HL-60 (cell line): ENCODE data around the gene AFG3L2.

Experiments used
- GABPA ChIP-seq: IDR thresholded peaks from 2 replicates; pipeline ENCODE4 v1.6.1; 2012; ENCODE audit warnings: low read depth
- POLR2AphosphoS5 ChIP-seq: IDR thresholded peaks from 2 replicates; pipeline ENCODE4 v1.6.1; 2012; ENCODE audit warnings: low read depth
- REST ChIP-seq: IDR thresholded peaks from 2 replicates; pipeline ENCODE4 v1.6.1; 2012; ENCODE audit warnings: low read depth; ENCODE audit not compliant: insufficient replicate concordance
- SPI1 ChIP-seq: IDR thresholded peaks from 2 replicates; pipeline ENCODE4 v1.6.1; 2012; ENCODE audit warnings: low read depth, mild to moderate bottlenecking, borderline replicate concordance
- TF ChIP-seq, protein P1 (sequence below): IDR thresholded peaks from one replicate; pipeline ENCODE4 v1.5.1; 2011; ENCODE audit warnings: low read length, control low read depth, inconsistent platforms; ENCODE audit not compliant: insufficient read depth

DNA sequence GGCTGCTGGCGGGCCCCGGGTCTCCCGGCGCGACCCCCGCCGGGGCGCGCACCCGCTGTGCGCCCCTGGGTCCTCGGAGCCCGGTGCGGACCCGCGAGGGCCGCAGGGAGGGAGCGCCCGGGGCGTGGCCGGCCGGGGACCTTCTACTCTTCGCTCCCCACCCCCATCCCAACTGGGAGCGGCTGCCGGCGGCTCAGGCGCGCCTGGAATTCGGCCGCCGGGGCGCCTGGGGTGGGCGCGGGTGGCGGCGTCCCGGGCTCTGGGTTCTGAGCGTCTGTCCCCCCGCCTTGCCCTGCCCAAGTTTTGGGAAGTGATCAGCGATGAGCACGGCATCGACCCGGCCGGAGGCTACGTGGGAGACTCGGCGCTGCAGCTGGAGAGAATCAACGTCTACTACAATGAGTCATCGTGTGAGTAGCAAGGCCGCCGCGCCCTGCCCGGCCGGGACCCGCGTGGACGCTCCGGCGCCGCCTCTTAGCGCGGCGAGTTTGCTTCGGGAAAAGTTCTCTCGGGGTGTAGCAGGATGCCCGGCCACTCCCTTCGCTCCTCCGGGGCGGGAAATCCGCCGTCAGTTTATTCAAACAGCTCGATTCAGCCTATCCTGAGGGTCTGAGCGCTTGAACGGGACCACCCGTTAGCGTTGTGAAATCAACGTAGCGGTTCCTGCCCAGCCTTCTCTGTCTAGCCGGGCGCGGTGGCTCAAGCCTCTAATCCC is 68.5 kb downstream of the AFG3L2 start:
- TF ChIP-seq, protein P1, sequence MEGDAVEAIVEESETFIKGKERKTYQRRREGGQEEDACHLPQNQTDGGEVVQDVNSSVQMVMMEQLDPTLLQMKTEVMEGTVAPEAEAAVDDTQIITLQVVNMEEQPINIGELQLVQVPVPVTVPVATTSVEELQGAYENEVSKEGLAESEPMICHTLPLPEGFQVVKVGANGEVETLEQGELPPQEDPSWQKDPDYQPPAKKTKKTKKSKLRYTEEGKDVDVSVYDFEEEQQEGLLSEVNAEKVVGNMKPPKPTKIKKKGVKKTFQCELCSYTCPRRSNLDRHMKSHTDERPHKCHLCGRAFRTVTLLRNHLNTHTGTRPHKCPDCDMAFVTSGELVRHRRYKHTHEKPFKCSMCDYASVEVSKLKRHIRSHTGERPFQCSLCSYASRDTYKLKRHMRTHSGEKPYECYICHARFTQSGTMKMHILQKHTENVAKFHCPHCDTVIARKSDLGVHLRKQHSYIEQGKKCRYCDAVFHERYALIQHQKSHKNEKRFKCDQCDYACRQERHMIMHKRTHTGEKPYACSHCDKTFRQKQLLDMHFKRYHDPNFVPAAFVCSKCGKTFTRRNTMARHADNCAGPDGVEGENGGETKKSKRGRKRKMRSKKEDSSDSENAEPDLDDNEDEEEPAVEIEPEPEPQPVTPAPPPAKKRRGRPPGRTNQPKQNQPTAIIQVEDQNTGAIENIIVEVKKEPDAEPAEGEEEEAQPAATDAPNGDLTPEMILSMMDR, result no peak
- TF ChIP-seq POLR2AphosphoS5 (no peak), REST (no peak), GABPA (no peak), SPI1 (no peak; the same call in 1 of the 2 replicates)
